ENCODE measurements around the gene PFKP.

PFKP gene

GRCh38 chr10:3067118-3067858 is at the start of gene PFKP:
Gene PFKP, plus strand, starts transcription at chr10:3067548. Its CDS starts 48 bp downstream, at chr10:3067596.
- no peak for DNase-seq (ENCODE audit: low read depth)

DNA sequence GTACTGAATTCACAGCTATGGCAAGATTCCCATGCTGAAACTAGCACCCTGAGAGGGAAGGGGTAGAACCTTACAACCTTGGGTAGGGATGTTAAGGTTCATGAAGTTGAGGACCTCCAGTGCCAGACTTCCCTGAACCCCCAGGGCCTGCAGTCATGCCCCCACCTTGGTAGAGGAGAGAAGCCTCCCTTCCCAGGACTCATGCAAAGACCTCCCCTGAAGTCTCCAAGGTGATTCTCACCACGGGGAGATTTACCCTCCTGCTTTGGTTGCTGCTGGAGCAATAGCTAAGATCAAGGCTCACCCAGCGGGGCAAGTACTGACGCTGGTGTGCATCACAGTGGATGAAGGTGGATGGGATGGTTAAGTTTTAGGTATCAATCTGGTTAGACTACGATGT is 49.1 kb upstream of the PFKP start:
- no peak for DNase-seq (ENCODE audit: low read depth)

GRCh38 chr10:3020311-3020710 is 47.0 kb upstream of the PFKP start:
- no peak for DNase-seq (ENCODE audit: low read depth)

- no peak for DNase-seq (ENCODE audit: low read depth)
Measured at GRCh38 chr10:3020881-3021280, 46.5 kb upstream of the PFKP start.

DNA sequence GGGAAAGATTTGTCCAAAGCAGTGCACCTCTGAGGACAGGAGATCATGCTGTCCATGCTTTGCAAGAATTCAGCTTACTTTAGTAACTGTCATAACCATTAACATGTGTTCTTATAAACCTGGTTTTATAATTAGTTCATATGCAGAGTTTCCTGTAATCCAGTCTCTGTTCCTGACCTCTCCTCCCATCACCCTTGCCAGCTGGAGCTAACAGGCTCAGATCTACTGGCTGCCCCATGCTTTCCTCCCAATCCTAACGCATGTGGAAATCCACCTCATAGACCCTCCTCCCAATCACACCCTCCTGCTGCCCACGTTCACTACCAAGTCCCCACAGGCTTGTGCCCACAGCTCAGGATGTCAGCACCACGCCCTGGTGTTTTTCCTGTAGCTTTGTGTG is 45.3 kb upstream of the PFKP start:
- DNase-seq (ENCODE audit: low read depth): no peak

- DNase-seq (ENCODE audit: low read depth): no peak
Measured at GRCh38 chr10:3023892-3024291, 43.5 kb upstream of the PFKP start.

DNA sequence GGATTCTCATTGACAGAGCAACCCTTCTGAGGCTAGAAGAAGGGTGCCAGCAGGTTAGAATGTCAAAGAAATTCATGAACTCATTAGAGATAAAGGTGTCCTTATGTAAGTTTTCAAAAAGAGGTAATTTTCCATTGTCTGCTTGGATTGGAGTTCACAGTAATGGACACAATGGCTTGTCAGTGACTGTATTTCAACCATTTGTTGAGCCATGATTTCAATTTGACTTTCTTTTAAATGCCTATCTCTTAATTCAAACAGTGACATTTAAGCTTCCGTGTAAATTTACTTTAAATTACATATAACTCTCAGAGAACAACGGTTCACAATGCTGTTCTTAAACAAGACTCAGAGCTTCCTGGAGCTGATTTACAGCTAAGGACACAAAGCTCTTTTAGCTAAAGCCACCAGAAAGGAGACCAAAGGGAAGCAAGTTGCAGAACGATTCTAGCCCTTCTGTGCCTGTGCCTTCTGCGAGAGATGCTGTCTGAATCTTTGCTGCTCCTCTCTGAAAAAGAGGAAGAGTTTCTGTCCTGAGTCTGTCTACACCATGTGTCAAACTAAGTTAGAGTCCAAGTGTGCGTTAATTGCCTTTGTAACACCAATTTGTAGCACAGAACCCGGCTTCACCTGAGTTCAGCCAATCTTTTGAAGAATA is 42.2 kb upstream of the PFKP start:
- DNase-seq (ENCODE audit: low read depth): no peak

- no peak for DNase-seq (ENCODE audit: low read depth)
Measured at GRCh38 chr10:3027866-3028265, 39.5 kb upstream of the PFKP start.

- DNase-seq (ENCODE audit: low read depth): no peak
Measured at GRCh38 chr10:3028441-3028840, 38.9 kb upstream of the PFKP start.

DNA sequence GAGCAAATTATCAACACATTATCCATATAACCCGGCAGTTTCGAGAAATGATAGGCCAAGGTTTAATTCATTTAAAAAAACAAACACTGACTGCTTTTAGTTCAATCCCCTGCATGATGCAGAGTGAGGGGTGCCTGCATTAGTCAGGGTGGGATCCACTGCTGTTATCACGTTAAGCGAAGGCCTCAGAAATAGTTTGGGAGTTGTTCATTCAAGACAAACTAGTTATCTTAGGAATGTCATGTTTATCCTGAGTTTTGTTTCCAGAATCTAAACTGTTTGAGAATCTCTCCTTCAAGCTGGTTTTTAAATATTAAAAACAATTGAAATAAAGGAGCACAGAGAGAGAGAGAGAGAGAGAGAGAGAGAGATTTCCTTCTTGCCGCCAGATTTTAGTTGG is 36.6 kb upstream of the PFKP start:
- DNase-seq (ENCODE audit: low read depth): no peak

GRCh38 chr10:3031490-3031889 is 35.9 kb upstream of the PFKP start:
- no peak for DNase-seq (ENCODE audit: low read depth)

DNA sequence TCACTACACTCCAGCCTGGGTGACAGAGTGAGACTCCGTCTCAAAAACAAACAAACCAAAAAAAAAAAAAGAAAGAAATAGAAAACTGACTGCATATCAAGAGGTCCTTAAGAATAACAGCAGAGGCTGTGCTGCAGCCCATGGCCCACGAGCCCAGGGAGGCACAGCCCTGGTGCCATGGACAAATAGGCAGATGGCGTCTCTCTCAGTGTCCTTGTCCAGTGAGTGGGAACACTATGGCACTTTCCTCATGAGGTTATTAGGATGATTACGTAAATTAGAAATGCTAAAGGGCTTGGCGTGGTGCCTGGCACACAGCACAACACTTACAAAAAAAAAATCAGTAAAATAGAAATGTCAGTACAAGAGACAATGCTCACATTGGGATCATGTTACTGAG is 33.4 kb upstream of the PFKP start:
- DNase-seq (ENCODE audit: low read depth): no peak

DNA sequence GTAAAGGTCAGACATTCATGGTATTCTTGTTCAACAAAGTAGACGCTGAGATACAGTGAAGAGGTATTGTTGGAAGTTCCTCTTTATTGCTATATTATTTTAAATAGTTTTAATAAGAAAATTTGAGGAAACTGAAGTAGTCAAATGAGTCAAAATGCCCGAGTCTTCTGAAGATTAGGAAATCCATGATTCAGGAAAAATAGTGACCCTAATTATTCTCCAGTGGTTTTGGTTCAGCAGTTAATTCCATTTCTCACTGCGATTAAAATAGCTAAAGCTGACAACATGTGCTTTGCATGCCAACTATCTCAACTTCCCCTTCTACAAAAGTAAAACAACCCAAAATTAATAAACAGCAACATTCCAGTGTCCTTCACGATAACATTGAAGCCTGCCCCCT is 32.7 kb upstream of the PFKP start:
- DNase-seq (ENCODE audit: low read depth): no peak

GRCh38 chr10:3036155-3037021 is 31.0 kb upstream of the PFKP start:
- DNase-seq (ENCODE audit: low read depth): no peak

DNA sequence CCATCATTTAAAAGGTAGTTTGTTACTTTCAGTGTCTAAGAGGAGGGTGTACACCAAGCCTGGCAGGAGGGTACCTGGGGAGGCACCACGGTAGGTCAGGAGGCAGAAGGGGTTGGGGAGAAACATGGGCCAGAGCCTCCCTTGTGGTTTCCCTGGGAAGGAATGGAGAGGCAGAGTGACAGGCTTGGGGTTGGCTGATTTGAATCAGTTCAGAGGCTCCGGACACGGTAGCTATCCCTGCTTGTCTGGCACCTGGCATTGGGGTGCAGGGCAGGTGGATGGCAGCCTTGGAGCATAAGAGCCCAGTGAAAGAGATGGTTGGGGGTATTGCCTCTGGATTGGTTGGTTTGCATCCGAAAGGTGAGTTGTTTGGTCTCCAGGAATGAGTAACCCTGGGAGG is 30.2 kb upstream of the PFKP start:
- DNase-seq (ENCODE audit: low read depth): no peak

- DNase-seq (ENCODE audit: low read depth): no peak
Measured at GRCh38 chr10:3040069-3040468, 27.3 kb upstream of the PFKP start.

GRCh38 chr10:3042589-3042988 is 24.8 kb upstream of the PFKP start:
- DNase-seq (ENCODE audit: low read depth): no peak

DNA sequence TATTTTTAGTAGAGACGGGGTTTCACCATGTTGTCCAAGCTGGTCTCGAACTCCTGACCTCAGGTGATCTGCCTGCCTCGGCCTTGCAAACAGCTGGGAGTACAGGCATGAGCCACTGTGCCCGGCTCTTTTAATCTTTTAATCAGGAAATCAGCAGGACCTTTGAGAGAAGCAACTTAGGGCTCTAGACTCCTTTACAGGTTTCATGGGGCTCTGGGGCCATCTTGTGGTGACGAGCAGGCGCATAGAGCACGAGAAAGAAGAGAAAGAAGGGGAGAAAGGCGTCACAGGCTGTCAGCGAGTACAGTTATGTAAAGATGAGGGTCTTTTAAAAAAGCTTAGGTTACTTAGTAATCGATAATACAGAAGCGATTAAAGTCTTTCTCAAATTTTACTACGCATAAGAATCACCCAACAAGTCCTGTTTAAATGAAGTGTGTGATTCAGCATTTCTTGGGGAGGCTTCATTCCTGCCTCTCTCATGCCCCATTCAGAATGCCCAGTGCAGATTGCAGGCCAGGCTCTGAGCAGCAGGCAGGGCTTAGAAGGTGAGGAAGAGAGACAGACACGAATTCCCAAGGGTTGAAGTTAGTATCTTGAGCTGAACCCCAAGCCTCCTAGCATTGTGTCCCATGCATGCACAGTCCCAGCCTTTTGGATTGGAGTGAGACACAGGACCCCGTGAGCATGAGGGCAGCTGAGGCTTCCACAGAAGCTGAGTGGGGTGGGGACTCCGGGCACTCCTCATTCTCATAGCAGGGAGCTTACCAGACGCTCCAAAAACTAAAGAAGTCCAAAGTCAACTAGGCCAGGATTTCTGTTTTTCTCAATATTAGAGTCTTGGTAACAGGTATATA is 23.6 kb upstream of the PFKP start:
- DNase-seq (ENCODE audit: low read depth): peak; percentile 80

DNA sequence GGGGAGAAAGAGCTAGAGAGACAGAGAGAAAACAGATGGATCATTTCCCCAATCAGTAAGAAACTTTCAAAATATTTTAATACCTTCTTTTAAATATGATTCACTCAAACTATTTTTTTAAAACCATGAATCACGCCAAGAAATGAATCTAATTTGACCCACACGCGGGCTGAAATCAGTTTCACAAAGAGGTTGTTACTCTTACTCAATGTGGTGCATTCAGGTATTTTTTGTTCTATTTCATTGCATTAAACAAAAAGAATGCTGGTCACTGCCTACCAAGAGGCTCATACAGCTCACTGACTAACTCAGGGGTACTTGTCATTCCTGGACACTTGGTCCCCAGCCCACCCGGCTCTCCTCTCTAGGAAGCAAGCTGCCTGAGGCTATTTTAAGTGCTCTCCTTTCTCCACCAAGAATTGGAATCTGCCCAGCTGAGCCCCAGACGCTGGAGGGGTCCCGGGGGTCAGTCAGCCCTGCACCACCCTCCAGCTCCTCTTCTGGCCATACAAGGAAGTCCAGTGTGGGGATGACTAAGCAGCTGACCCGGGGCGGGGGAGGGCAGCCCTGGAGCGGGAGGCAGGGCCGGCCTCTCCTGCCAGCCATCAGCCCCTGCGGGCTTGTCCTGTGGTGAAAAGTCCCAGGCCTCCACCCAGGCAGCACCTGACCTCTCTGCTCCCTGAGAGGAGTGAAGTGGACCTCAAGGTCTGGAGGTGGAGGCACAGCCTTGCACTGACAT is 21.7 kb upstream of the PFKP start:
- peak; percentile 83 for DNase-seq (ENCODE audit: low read depth)

GRCh38 chr10:3046210-3046779 is 21.1 kb upstream of the PFKP start:
- no peak for DNase-seq (ENCODE audit: low read depth)

GRCh38 chr10:3046981-3047547 is 20.3 kb upstream of the PFKP start:
- DNase-seq (ENCODE audit: low read depth): peak; percentile 15
